Hepatocyte (in vitro differentiated cells): ENCODE measurements around the gene BRD3OS. TPM values are rescaled to one million over a fixed set of nuclear protein-coding genes. Genes with fewer than 3 reads are reported as not detected.

Experiments
- DNase-seq: peaks from one replicate; pipeline ENCODE4 v3.0.0-alpha.2; 2016; ENCODE audit warnings: low spot score
- H2AFZ ChIP-seq: fragments of 200-600 bp; sonication (generic); 2 replicates; pipeline ENCODE4 v1.6.0; 2016; ENCODE audit warnings: antibody characterized with exemption, mild to moderate bottlenecking
- H3K27ac ChIP-seq: fragments of 200-600 bp; sonication (generic); 2 replicates; pipeline ENCODE4 v1.5.1; 2016; ENCODE audit warnings: mild to moderate bottlenecking
- H3K27me3 ChIP-seq: fragments of 200-600 bp; sonication (generic); 2 replicates; pipeline ENCODE4 v1.6.1; 2016
- H3K36me3 ChIP-seq: fragments of 200-600 bp; sonication (generic); replicated peaks from 2 replicates; pipeline ENCODE4 v1.5.1; 2016; ENCODE audit warnings: low read depth; ENCODE audit not compliant: insufficient read depth
- H3K4me1 ChIP-seq: fragments of 200-600 bp; sonication (generic); 2 replicates; pipeline ENCODE4 v1.5.1; 2016; ENCODE audit warnings: mild to moderate bottlenecking, moderate library complexity; ENCODE audit not compliant: insufficient read depth
- H3K4me2 ChIP-seq: fragments of 200-600 bp; sonication (generic); 2 replicates; pipeline ENCODE4 v1.6.0; 2016
- H3K4me3 ChIP-seq: fragments of 200-600 bp; sonication (generic); 2 replicates; pipeline ENCODE4 v1.5.1; 2016; ENCODE audit warnings: mild to moderate bottlenecking
- H3K79me2 ChIP-seq: fragments of 200-600 bp; sonication (generic); 2 replicates; pipeline ENCODE4 v1.6.0; 2017; ENCODE audit warnings: mild to moderate bottlenecking
- H3K9me2 ChIP-seq: fragments of 200-600 bp; sonication (generic); replicated peaks from 2 replicates; pipeline ENCODE4 v1.6.0; 2017; ENCODE audit warnings: mild to moderate bottlenecking; ENCODE audit not compliant: insufficient read depth
- H3K9me3 ChIP-seq: fragments of 200-600 bp; sonication (generic); 2 replicates; pipeline ENCODE4 v1.5.1; 2016; ENCODE audit warnings: low read depth, mild to moderate bottlenecking
- H4K20me1 ChIP-seq: fragments of 200-600 bp; sonication (generic); 2 replicates; pipeline ENCODE4 v1.6.0; 2016; ENCODE audit warnings: mild to moderate bottlenecking; ENCODE audit not compliant: insufficient read depth, poor library complexity, severe bottlenecking
- EZH2 ChIP-seq: fragments of 200-600 bp; sonication (generic); IDR thresholded peaks from 2 replicates; pipeline ENCODE4 v1.6.1; 2016; ENCODE audit warnings: antibody characterized with exemption, mild to moderate bottlenecking, borderline replicate concordance
- EZH2phosphoT487 ChIP-seq: fragments of 200-600 bp; sonication (generic); IDR thresholded peaks from one replicate; pipeline ENCODE4 v1.6.1; 2018; ENCODE audit warnings: antibody characterized with exemption, mild to moderate bottlenecking, low read depth, moderate library complexity; ENCODE audit not compliant: unreplicated experiment, severe bottlenecking
- WGBS: methylation state at CpG from one replicate; pipeline ENCODE4 v1.1.6; 2016; ENCODE audit warnings: low lambda C conversion rate; ENCODE audit errors: missing lambda C conversion rate; 5-methylcytosine and 5-hydroxymethylcytosine counted together
- polyA plus RNA-seq: library from polyadenylated mRNA; unstranded; fragments of >200 nt; fragmentation: Nextera tagmentation; extraction: Ambion mirVana; gene quantifications from 2 replicates; pipeline ENCODE4 v1.2.1, GENCODE V29; 2016
- total RNA-seq: library from RNA; depleted of rRNA; stranded (reverse); fragments of >200 nt; gene quantifications from 2 replicates; pipeline ENCODE4 v1.2.3, GENCODE V29; 2014
- TF ChIP-seq, protein P1 (sequence below): fragments of 200-600 bp; sonication (generic); IDR thresholded peaks from 2 replicates; pipeline ENCODE4 v1.5.1; 2016; ENCODE audit warnings: antibody characterized with exemption, mild to moderate bottlenecking; ENCODE audit not compliant: poor library complexity

Gene BRD3OS
- total and polyA plus RNA-seq, 2 experiments from 2014 or later: 13.4 to 14.9 TPM

DNA sequence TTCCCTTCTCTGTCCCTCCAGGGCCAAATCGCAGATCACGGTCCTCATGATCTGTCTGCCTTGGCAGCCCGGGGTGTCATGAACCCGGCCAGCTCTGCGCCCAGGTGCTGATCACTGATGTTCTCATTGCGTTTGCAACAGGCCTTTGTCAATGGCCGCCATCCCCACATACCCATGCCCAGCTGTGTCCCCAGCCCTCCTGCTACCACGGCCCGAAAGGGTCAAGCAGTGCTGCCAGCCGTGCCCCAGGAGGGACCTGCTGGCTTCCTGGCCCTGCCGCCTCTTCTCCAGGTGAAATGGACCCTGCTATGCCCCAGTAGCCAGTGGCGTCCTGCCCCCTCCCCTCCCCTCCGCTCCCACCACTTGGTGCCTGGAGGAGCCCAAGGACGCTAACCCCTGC is 20.4 kb upstream of the BRD3OS start:
- TF ChIP-seq EZH2: no peak
- TF ChIP-seq EZH2phosphoT487: no peak
- TF ChIP-seq, protein P1, sequence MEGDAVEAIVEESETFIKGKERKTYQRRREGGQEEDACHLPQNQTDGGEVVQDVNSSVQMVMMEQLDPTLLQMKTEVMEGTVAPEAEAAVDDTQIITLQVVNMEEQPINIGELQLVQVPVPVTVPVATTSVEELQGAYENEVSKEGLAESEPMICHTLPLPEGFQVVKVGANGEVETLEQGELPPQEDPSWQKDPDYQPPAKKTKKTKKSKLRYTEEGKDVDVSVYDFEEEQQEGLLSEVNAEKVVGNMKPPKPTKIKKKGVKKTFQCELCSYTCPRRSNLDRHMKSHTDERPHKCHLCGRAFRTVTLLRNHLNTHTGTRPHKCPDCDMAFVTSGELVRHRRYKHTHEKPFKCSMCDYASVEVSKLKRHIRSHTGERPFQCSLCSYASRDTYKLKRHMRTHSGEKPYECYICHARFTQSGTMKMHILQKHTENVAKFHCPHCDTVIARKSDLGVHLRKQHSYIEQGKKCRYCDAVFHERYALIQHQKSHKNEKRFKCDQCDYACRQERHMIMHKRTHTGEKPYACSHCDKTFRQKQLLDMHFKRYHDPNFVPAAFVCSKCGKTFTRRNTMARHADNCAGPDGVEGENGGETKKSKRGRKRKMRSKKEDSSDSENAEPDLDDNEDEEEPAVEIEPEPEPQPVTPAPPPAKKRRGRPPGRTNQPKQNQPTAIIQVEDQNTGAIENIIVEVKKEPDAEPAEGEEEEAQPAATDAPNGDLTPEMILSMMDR: no peak
- Histone ChIP-seq H3K9me3 (no peaks in the 10 kb centered on the region), H3K79me2 (no peaks in the 10 kb centered on the region), H3K4me1 (no peaks in the 10 kb centered on the region), H4K20me1 (no peaks in the 10 kb centered on the region), H3K27ac (no peak overlapping the region), H3K27me3 (no peaks in the 10 kb centered on the region), H3K4me3 (no peak overlapping the region), H3K9me2 (no peaks in the 10 kb centered on the region), H3K36me3 (no peaks in the 10 kb centered on the region), H3K4me2 (no peak overlapping the region), H2AFZ (no peak overlapping the region)
- 88% methylated on average over 13 of the region's 14 CpGs for WGBS
- DNase-seq: no peak

DNA sequence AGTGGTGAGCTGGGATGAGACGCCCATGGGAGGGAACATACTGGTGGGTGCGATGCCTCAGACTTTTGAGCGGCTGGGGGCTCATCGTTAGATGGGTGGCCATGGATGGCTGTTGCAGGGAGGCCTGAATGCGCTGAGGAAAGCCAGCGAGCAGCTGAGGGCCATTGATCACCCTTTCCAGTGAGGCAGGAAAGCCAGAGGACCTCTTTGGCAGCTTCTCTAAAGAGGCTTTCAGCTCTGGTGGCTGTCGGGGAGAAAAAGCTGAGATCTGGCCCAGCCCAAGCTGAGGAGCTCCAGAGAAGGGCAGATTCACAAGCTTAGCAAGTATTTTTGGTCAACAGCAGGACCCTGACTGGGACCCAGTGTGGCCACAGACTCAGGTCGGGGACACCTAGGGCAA is 19.9 kb upstream of the BRD3OS start:
- no peak overlapping the region for H2AFZ ChIP-seq
- no peaks in the 10 kb centered on the region for H3K27me3 ChIP-seq
- H3K27ac ChIP-seq: no peak overlapping the region
- H4K20me1 ChIP-seq: no peaks in the 10 kb centered on the region
- H3K4me2 ChIP-seq: no peak overlapping the region
- H3K9me2 ChIP-seq: no peaks in the 10 kb centered on the region
- DNase-seq: no peak
- no peaks in the 10 kb centered on the region for H3K9me3 ChIP-seq
- 93% methylated on average over 8 of the region's 8 CpGs for WGBS
- no peaks in the 10 kb centered on the region for H3K36me3 ChIP-seq
- no peak overlapping the region for H3K4me3 ChIP-seq
- no peaks in the 10 kb centered on the region for H3K79me2 ChIP-seq
- TF ChIP-seq EZH2phosphoT487: no peak
- TF ChIP-seq, protein P1: no peak
- TF ChIP-seq EZH2: no peak
- no peaks in the 10 kb centered on the region for H3K4me1 ChIP-seq

DNA sequence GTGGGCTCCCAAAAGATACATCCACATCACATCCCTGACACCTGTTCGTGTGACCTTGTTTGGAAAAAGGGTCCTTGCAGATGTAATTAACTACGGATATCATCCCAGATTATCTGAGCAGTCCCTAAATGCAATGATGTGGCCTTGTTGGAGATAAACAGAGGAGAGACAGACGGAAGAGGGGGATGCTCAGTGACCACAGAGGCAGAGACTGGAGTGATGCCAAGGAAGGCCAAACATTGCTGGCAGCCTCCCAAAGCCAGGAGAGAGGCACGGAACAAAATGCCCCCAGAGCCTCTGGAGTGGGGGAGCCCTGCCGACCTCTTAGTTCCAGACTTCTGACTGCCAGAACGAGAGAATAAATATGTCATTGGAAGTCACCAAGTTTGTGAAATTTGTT is 18.1 kb upstream of the BRD3OS start:
- TF ChIP-seq EZH2 (no peak), EZH2phosphoT487 (no peak)
- TF ChIP-seq, protein P1: no peak
- WGBS: 63% methylated on average over 6 of the region's 6 CpGs
- no peaks in the 10 kb centered on the region for H3K27me3 ChIP-seq
- H3K4me3 ChIP-seq: no peak overlapping the region
- H3K36me3 ChIP-seq: no peaks in the 10 kb centered on the region
- H3K27ac ChIP-seq: no peak overlapping the region
- no peak overlapping the region for H2AFZ ChIP-seq
- no peak for DNase-seq
- H3K79me2 ChIP-seq: no peaks in the 10 kb centered on the region
- no peaks in the 10 kb centered on the region for H4K20me1 ChIP-seq
- no peaks in the 10 kb centered on the region for H3K4me1 ChIP-seq
- H3K4me2 ChIP-seq: no peak overlapping the region
- no peaks in the 10 kb centered on the region for H3K9me3 ChIP-seq
- H3K9me2 ChIP-seq: no peaks in the 10 kb centered on the region

DNA sequence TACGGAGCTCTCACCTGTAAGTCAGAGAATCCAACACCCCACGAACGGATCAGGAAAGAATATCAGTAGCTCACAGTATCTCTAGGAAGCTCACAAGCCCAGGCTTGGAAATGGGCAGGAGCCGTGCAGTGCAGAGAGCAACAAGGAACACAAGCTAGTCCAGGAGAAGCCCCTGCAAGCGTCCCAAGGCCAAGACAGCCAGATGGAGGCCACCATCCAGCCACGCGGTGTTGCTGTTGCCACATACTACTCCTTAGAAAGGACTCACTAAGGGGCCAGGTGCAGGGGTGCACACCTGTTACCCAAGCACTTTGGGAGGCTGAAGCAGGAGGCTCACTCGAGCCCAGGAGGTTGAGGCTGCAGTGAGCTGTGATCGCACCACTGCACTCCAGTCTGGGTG is 17.7 kb upstream of the BRD3OS start:
- TF ChIP-seq, protein P1: no peak
- TF ChIP-seq EZH2: no peak
- no peak for TF ChIP-seq EZH2phosphoT487
- H3K4me1 ChIP-seq: no peaks in the 10 kb centered on the region
- H3K9me3 ChIP-seq: no peaks in the 10 kb centered on the region
- no peak overlapping the region for H2AFZ ChIP-seq
- H3K27ac ChIP-seq: no peak overlapping the region
- no peaks in the 10 kb centered on the region for H3K9me2 ChIP-seq
- H3K4me3 ChIP-seq: no peak overlapping the region
- H4K20me1 ChIP-seq: no peaks in the 10 kb centered on the region
- no peaks in the 10 kb centered on the region for H3K36me3 ChIP-seq
- 88% methylated on average over 9 of the region's 9 CpGs for WGBS
- no peaks in the 10 kb centered on the region for H3K79me2 ChIP-seq
- H3K27me3 ChIP-seq: no peaks in the 10 kb centered on the region
- DNase-seq: no peak
- no peak overlapping the region for H3K4me2 ChIP-seq
